Measurements from ENCODE around the gene ALCAM.

Gene ALCAM

GRCh38 chr3:105348307-105348706 lies 18.4 kb upstream of the ALCAM start:
- DNase-seq (ENCODE audit: low read depth): no peak
- no peak for TF ChIP-seq CTCF (conservative IDR thresholded peaks at IDR 0.05; ENCODE audit: low read depth, low read length)
- no peak overlapping the region for H3K4me3 ChIP-seq (ENCODE audit: low read length)

- no peak overlapping the region for H3K4me3 ChIP-seq (ENCODE audit: low read length)
- no peak for TF ChIP-seq CTCF (conservative IDR thresholded peaks at IDR 0.05; ENCODE audit: low read depth, low read length)
- DNase-seq (ENCODE audit: low read depth): no peak
Observed at GRCh38 chr3:105349684-105350387, 16.9 kb upstream of the ALCAM start.

DNA sequence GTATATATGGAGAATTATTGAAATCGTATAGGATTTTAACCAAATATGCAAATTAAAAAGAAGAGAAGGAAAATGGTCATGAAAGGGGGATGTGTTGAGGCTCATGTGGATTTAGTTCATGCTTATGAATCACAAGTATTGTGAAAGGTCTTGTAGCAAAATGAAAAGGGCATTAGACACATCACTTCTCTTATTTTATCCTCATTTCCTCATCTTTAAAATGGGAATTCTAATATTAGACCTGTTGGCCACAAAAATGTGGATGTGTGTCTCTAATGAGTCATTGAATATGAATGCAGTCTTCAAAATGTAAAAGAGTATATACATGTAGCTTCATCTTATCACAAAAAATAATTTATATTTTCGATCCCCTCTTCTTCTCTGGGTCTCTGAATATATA lies 14.9 kb upstream of the ALCAM start:
- no peak overlapping the region for H3K4me3 ChIP-seq (ENCODE audit: low read length)
- no peak for TF ChIP-seq CTCF (conservative IDR thresholded peaks at IDR 0.05; ENCODE audit: low read depth, low read length)
- no peak for DNase-seq (ENCODE audit: low read depth)

GRCh38 chr3:105352976-105353375 lies 13.7 kb upstream of the ALCAM start:
- no peak for DNase-seq (ENCODE audit: low read depth)

DNA sequence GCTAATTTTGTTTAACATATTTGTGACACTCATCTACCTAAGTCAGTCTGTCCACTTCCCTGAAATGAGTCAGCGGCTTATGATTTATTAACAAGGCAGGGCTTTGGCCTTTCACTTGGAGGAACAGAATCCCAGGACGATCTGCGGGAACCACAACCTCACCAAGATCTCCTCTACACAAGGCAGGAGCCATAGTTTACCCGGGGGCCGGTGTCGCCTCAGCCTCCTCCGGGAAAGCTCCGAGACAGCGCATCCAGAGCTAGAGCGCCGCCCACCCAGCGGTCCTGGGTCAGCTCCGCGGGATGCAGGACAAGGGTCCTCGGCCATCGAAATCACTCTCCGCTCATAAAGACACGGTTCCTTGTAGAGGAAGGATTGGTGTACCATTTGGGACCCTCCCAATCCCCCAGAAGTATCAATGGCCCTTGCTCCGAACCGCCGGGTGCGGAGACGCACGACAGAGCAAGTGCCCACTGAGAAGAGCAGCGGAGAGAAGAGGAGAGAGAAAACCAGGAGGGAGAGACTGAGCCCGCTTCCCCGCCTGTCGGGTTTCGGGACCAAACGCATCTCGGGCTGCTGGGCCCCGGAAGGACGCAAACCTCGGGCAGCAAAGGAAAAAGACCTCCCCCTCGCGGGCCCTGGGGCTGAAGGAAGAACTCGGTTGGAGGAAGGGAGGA lies 13.1 kb upstream of the ALCAM start:
- peak overlapping the region; percentile 55 for H3K4me3 ChIP-seq (ENCODE audit: low read length)
- peak; percentile 0 for TF ChIP-seq CTCF (conservative IDR thresholded peaks at IDR 0.05; ENCODE audit: low read depth, low read length)
- no peak for DNase-seq (ENCODE audit: low read depth)

More at GRCh38 chr3:105352976-105353375, 13.7 kb upstream of the ALCAM start:
- H3K4me3 ChIP-seq (ENCODE audit: low read length): no peak overlapping the region
- no peak for TF ChIP-seq CTCF (conservative IDR thresholded peaks at IDR 0.05; ENCODE audit: low read depth, low read length)

DNA sequence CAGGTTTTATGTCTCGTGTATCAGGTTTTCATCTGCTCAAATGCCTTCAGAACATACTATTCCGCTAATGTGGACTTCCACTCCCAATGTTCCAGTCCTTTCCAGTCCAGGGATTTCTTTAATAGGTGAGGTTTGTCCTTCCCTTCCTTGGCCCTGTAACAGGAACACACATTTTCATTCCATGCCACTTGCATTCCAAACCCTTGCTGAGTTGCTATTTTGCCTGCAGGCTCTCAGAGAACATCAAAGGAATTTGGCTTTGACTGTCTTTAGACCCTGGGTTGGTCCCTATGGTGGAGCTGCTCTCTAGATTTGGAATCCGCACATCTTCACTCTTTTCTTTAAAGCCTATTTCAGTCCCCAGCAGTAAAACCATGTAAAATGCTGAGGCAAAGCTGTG lies 12.3 kb upstream of the ALCAM start:
- no peak for DNase-seq (ENCODE audit: low read depth)
- H3K4me3 ChIP-seq (ENCODE audit: low read length): peak overlapping the region; percentile 55
- TF ChIP-seq CTCF (conservative IDR thresholded peaks at IDR 0.05; ENCODE audit: low read depth, low read length): no peak

Measured in retinal pigment epithelial cell (primary cell).